HG02973 (cell line): ENCODE measurements around the gene CHMP1B.
A peak's percentile ranks its signal among the peaks of the same experiment; 100 is the strongest.
"Not testable (repeated sequence)": the region's sequence is repeated elsewhere in the genome, so short reads cannot be mapped to it uniquely, and the experiment has no call there.

Experiments
- ATAC-seq: cut with Tn5 transposase; IDR thresholded peaks from one replicate; pipeline ENCODE4 v1.9.1; 2021; ENCODE audit warnings: moderate library complexity; ENCODE audit not compliant: unreplicated experiment

CHMP1B gene

GRCh38 chr18:11839556-11839955 lies 11.7 kb upstream of the CHMP1B start:
- ATAC-seq, result no peak

GRCh38 chr18:11840493-11840892 lies 10.7 kb upstream of the CHMP1B start:
- ATAC-seq, result no peak

GRCh38 chr18:11842562-11842961 lies 8.7 kb upstream of the CHMP1B start:
- ATAC-seq, result no peak

DNA sequence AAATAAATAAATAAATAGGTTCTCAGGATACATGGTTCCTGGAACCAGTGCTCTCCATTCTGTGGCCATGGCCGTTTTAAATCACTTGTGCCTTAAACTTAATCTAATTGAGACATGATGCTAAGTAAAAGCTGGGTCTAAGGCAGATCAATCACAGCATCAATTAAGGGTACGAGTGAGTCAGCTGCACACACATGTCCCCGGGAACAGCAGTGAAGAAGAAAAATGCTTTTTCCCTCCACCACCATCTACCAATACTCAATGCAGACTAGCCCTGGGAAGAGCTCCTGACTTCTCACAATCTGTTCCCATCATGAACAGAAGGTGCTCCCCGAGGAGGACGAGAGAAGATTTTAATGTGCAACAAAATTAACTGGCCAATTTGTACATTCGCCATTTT lies 6.8 kb upstream of the CHMP1B start:
- no peak for ATAC-seq

GRCh38 chr18:11845654-11846053 lies 5.6 kb upstream of the CHMP1B start:
- no peak for ATAC-seq

GRCh38 chr18:11847811-11848210 lies 3.4 kb upstream of the CHMP1B start:
- no peak for ATAC-seq

DNA sequence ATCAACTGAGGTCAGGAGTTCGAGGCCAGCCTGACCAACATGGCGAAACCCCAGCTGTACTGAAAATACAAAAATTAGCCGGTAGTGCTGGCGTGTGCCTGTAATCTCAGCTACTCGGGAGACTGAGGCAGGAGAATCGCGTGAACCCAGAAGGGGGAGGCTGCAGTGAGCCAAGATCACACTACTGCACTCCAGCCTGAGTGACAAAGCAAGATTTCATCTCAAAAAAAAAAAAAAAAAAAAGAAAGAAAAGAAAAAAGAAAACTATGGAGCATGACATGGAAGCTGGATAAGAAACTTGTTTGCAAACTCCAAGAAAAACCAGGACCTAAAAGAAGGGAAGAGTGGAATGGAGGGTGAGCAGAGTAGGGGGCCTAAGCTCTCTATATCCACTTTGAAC lies 1.9 kb upstream of the CHMP1B start:
- ATAC-seq, result no peak

- ATAC-seq, result no peak
These were observed 1.2 kb upstream of the CHMP1B start for GRCh38 chr18:11849841-11850634.

DNA sequence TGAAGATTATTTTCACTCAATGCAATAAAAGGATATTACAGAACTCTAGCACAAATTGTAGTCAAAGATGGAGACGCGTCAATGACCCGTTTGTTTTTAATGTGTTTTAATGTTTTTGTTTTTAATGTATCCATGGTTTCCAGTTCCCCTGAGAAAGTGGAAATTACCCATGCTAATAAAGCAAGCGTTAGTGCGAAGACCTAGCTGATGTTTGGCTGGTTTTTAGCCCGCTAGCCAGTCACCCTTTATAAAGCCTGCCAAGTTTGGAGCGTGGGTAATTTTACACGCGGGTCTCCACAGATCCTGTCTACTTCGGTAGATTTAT lies 430 bp upstream of the CHMP1B start:
- peak; percentile 30 for ATAC-seq

DNA sequence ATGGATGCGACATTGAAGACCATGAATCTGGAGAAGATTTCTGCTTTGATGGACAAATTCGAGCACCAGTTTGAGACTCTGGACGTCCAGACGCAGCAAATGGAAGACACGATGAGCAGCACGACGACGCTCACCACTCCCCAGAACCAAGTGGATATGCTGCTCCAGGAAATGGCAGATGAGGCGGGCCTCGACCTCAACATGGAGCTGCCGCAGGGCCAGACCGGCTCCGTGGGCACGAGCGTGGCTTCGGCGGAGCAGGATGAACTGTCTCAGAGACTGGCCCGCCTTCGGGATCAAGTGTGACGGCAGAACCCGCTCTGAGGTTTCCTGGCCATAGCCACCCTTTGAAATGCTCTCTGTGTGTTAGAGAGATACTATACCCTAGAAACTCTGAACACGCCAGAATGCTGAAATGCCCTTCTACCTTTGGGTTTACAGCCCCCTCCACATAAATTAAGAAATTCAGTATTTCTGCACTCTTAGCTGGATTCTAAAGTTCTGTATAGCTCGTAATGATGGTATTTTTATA lies 659 bp downstream of the CHMP1B start:
- peak; percentile 21 for ATAC-seq

DNA sequence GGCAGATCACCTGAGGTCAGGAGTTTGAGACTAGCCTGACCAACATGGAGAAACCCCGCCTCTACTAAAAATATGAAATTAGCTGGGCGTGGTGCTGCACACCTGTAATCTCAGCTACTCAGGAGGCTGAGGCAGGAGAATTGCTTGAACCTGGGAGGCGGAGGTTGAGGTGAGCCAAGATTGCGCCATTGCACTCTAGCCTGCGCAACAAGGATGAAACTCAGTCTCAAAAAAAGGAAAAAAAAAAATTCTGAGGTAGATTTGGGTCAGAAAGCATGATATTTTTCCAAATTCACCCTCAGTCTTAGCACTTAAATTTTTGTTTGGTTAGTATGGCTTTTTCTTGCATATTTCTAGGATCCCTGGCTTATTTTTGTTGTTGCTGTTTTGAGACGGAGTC lies 3.3 kb downstream of the CHMP1B start:
- ATAC-seq, result not testable (repeated sequence)

GRCh38 chr18:11857177-11857887 lies 6.1 kb downstream of the CHMP1B start:
- no peak for ATAC-seq

GRCh38 chr18:11859282-11859830 lies 8.1 kb downstream of the CHMP1B start:
- ATAC-seq, result no peak

DNA sequence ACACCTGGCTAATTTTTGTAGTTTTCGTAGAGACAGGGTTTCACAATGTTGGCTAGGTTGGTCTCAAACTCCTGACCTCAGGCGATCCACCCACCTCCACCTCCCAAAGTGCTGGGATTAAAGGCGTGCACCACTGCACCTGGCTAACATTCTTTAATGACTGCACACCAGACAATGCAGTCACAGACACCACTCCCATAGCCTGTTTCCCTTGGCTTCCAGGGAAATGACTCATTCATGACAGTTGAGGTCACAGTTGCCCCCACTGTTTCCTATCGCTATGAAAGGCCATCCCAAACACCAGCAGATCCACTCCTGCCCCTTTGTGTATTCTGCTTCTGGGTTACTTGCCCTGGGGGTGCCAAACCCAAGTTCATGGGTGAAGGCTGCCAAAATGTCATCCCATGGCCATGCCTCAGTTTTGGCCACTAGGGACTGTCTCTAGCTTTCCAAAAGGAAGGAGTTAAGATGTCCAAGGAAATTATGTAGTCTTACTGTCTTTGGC lies 8.7 kb downstream of the CHMP1B start:
- no peak for ATAC-seq

GRCh38 chr18:11860594-11861450 lies 9.6 kb downstream of the CHMP1B start:
- no peak for ATAC-seq

DNA sequence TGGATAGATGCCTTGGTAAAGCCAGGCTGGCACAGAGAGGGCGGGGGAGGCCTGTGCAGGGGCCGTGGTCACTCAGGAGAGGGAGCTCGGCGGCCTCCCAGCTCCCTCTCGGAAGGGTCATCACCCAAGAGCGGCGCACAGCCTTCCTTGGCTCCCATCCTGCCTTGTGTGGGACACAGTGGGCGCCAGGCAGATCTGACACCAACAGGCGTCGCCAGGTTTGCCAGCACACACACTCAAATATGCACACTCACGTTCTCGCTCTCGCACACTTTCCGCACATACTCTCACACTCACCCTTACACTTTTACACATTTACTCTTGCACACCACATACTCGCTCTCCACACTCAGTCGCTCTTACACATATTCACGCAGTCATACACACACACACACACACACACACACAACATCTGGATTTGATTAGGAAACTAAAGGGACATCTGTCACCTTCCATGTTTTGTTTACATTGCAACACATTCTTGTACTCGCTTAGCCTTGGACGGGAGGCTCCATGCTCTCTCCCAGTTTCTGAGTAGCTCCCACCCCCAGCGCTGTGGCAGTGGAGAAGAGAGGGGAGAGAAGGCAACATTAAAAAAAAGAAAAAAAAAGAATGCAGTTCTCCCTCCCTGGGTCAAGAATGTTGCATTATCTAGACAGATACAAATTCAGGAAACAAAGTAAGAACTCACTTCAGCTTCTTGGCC lies 10.5 kb downstream of the CHMP1B start:
- no peak for ATAC-seq

DNA sequence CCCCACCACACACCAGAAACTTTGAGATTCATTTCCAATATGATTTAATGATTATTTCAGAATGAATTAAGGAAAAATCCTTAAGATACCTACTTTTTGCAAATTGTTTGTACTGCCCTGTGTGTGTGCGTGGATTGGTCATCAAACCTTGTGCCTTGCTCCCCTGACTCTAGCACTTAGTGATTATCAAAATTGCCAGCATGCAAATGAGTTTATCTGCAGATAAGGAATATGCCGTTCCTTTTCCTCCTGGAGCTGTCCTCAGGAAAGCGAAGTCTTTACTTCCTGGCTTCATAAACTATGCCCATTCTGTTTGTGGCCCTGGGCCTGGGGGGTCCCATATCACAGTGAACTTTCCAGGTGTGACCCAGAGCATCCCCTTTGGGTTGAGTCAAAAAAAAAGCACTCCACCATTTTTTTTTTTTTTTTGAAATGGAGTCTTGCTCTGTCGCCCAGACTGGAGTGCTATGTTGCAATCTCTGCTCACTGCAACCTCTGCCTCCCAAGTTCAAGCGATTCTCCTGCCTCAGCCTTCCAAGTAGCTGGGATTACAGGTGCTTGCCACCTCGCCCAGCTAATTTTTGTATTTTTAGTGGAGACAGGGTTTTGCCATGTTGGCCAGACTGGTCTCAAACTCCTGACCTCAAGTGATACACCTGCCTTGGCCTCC lies 11.4 kb downstream of the CHMP1B start:
- ATAC-seq, result no peak

GRCh38 chr18:11864471-11864870 lies 13.3 kb downstream of the CHMP1B start:
- ATAC-seq, result no peak

DNA sequence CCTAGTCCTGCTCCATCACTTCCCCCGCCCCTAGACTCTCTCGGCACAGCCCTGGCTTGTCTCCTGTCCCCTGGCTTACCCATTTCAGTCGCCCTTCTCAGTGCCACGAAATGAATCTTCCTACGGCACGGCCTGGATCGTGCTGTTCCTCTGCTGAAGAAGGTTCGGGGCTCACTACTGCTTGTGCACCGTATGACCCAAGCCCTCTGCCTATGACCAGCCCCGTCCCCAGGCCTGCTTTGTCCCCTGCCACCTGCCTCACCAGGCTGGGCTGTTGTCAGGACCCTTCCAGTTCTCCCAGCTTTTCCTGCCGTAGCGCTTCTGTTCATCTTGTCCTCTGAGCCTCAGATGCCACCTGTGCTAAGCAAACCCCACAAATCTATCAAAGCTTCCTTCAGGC lies 13.9 kb downstream of the CHMP1B start:
- no peak for ATAC-seq

- no peak for ATAC-seq
These were observed 15.1 kb downstream of the CHMP1B start for GRCh38 chr18:11866329-11866728.
